CD14-positive monocyte (primary cell): Measurements from ENCODE around the gene STK32B. TPM values are rescaled to one million over a fixed set of nuclear protein-coding genes. Genes with fewer than 3 reads are reported as not detected.
"Not testable (repeated sequence)": the region's sequence is repeated elsewhere in the genome, so short reads cannot be mapped to it uniquely, and the experiment has no call there.

ENCODE experiments used
- DNase-seq, 3 donors: peaks; one replicate each; pipeline ENCODE4 v3.0.0-alpha.2; 2011 to 2022
- H2AFZ ChIP-seq: 2 replicates; pipeline ENCODE4 v1.6.0; 2012; ENCODE audit warnings: mild to moderate bottlenecking, low read depth, low read length, inconsistent platforms; ENCODE audit not compliant: insufficient read depth, poor library complexity, severe bottlenecking
- H3K27ac ChIP-seq, 2 donors: 1 replicate in 1 of 2; 2 replicates in 1 of 2; pipeline ENCODE4 v1.5.1; 2012 to 2013; ENCODE audit warnings: low read length in 2 of 2, control low read depth in 1 of 2, inconsistent platforms in 1 of 2, low read depth in 1 of 2, mild to moderate bottlenecking in 1 of 2
- H3K27me3 ChIP-seq, 2 donors: one replicate each; pipeline versions ENCODE4 v1.6.0 to v1.6.1; 2011 to 2013; ENCODE audit warnings: low read length in 2 of 2; ENCODE audit not compliant: control insufficient read depth in 2 of 2, insufficient read depth in 2 of 2
- H3K36me3 ChIP-seq, 2 donors: replicated peaks in 1 of 2; 1 replicate in 1 of 2; 2 replicates in 1 of 2; pipeline versions ENCODE4 v1.5.1 to v1.6.1; 2012 to 2013; ENCODE audit warnings: low read length in 2 of 2, control low read depth in 1 of 2, inconsistent platforms in 1 of 2, mild to moderate bottlenecking in 1 of 2; ENCODE audit not compliant: insufficient read depth in 2 of 2, control insufficient read depth in 1 of 2
- H3K4me1 ChIP-seq, 2 donors: 1 replicate in 1 of 2; 2 replicates in 1 of 2; pipeline versions ENCODE4 v1.5.1 to v1.6.1; 2012 to 2013; ENCODE audit warnings: low read length in 2 of 2, control low read depth in 1 of 2, inconsistent platforms in 1 of 2, mild to moderate bottlenecking in 1 of 2, moderate library complexity in 1 of 2; ENCODE audit not compliant: insufficient read depth in 2 of 2, control insufficient read depth in 1 of 2
- H3K4me2 ChIP-seq: replicated peaks from 2 replicates; pipeline ENCODE3; 2012; ENCODE audit warnings: low read length, moderate library complexity, mild to moderate bottlenecking; ENCODE audit not compliant: poor library complexity, severe bottlenecking; ENCODE audit errors: extremely low read depth
- H3K4me3 ChIP-seq, 3 experiments: fragments of 200-600 bp in 1 of 3; sonication (generic) in 1 of 3; replicated peaks in 1 of 3; 1 replicate in 2 of 3; 2 replicates in 1 of 3; pipeline ENCODE4 v1.5.1; 2011 to 2013; ENCODE audit warnings: low read length in 3 of 3, mild to moderate bottlenecking in 3 of 3, control low read depth in 2 of 3, low read depth in 2 of 3, inconsistent platforms in 1 of 3, moderate library complexity in 1 of 3
- H3K79me2 ChIP-seq: 2 replicates; pipeline ENCODE4 v1.6.0; 2012; ENCODE audit warnings: mild to moderate bottlenecking, control low read depth, inconsistent platforms, low read length, moderate library complexity; ENCODE audit not compliant: insufficient read depth
- H3K9ac ChIP-seq: 2 replicates; pipeline ENCODE4 v1.6.0; 2017; ENCODE audit warnings: low read length, mild to moderate bottlenecking; ENCODE audit not compliant: insufficient read depth, poor library complexity, severe bottlenecking
- H3K9me3 ChIP-seq, 2 donors: replicated peaks in 1 of 2; 1 replicate in 1 of 2; 2 replicates in 1 of 2; pipeline versions ENCODE4 v1.5.1 to v1.6.1; 2012 to 2013; ENCODE audit warnings: low read length in 2 of 2, control low read depth in 1 of 2; ENCODE audit not compliant: control insufficient read depth in 1 of 2, insufficient read depth in 1 of 2
- H4K20me1 ChIP-seq: 2 replicates; pipeline ENCODE4 v1.6.0; 2012; ENCODE audit warnings: mild to moderate bottlenecking, low read length, control low read depth, moderate library complexity; ENCODE audit not compliant: insufficient read depth
- H3K27ac Mint-ChIP-seq, 7 donors: one replicate each; pipeline ENCODE4 v1.8.0; 2020; ENCODE audit warnings: mild to moderate bottlenecking in 7 of 7, mixed read lengths in 7 of 7, moderate library complexity in 6 of 7, inconsistent platforms in 2 of 7
- H3K27me3 Mint-ChIP-seq, 3 donors: one replicate each; pipeline ENCODE4 v1.8.0; 2021 to 2022; ENCODE audit warnings: low read depth in 3 of 3, mild to moderate bottlenecking in 3 of 3, mixed read lengths in 3 of 3, moderate library complexity in 3 of 3, inconsistent platforms in 1 of 3
- H3K36me3 Mint-ChIP-seq, 2 donors: one replicate each; pipeline ENCODE4 v1.8.0; 2020; ENCODE audit warnings: mixed read lengths in 2 of 2, inconsistent platforms in 1 of 2, mild to moderate bottlenecking in 1 of 2
- H3K4me1 Mint-ChIP-seq: one replicate; pipeline ENCODE4 v1.8.0; 2020; ENCODE audit warnings: mild to moderate bottlenecking, mixed read lengths
- H3K4me3 Mint-ChIP-seq, 2 donors: one replicate each; pipeline ENCODE4 v1.8.0; 2020; ENCODE audit warnings: mild to moderate bottlenecking in 2 of 2, mixed read lengths in 2 of 2, moderate library complexity in 1 of 2
- H3K9me3 Mint-ChIP-seq, 7 donors: one replicate each; pipeline ENCODE4 v1.8.0; 2020 to 2022; ENCODE audit warnings: mixed read lengths in 7 of 7, mild to moderate bottlenecking in 6 of 7, moderate library complexity in 6 of 7, inconsistent platforms in 2 of 7
- WGBS: methylation state at CpG from one replicate; pipeline ENCODE4 v1.1.5; 2013; ENCODE audit warnings: missing lambda C conversion rate; ENCODE audit not compliant: insufficient coverage; 5-methylcytosine and 5-hydroxymethylcytosine counted together
- intact Hi-C, 2 donors: fragments of 100-400 bp; cut with micrococcal nuclease; formaldehyde crosslinking; loops; one replicate each; pipeline versions ENCODE4 v1.15.0 to v1.15.1; 2023
- polyA plus RNA-seq, 3 donors: library from polyadenylated mRNA; depleted of rRNA in 1 of 3; unstranded in 2 of 3; stranded (reverse) in 1 of 3; fragments of 300-500 nt in 2 of 3; fragments of >200 nt in 1 of 3; fragmentation: Illumina TruSeq in 2 of 3; gene quantifications; 1 replicate in 2 of 3; 2 replicates in 1 of 3; pipeline ENCODE4 v1.2.3, GENCODE V29; 2012 to 2021
- TF ChIP-seq, protein P1 (sequence below): fragments of 200-600 bp; IDR thresholded peaks from one replicate; pipeline ENCODE4 v1.8.0; 2022; ENCODE audit warnings: antibody characterized with exemption, mild to moderate bottlenecking

Gene STK32B
- polyA plus RNA-seq, 3 donors, result 0.61 to 1.7 (median 0.75) TPM

DNA sequence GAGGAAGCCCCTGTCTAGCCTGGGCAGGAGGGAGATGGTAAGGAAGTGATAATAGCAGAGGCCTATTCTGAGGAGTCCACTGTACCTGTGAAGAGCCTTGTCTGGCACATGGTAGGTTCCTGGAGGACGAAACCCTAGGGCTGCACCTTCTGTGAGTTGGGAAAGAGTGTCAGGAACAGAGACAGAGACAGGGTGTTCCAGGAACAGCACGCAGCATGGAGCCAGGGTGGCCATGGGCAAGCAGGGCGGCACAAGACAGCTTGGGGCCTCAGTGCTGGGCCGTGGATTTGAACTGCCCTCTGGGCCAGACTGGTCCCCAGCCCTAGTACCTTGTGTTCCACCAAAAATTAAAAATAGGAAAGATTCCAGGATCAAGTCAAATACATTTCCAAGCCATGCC, 384.5 kb downstream of the STK32B start:
- Histone ChIP-seq H3K36me3 (no peaks in the 10 kb centered on the region), H3K79me2 (no peaks in the 10 kb centered on the region), H4K20me1 (no peaks in the 10 kb centered on the region), H2AFZ (no peak overlapping the region), H3K4me2 (no peak overlapping the region), H3K9me3 (peaks cover 0 to 16% of the 10 kb centered on the region in 2 donors), H3K4me3 (no peak overlapping the region), H3K9ac (no peak overlapping the region), H3K4me1 (no peaks in the 10 kb centered on the region), H3K27ac (no peak overlapping the region), H3K27me3 (no peaks in the 10 kb centered on the region)
- TF ChIP-seq, protein P1, sequence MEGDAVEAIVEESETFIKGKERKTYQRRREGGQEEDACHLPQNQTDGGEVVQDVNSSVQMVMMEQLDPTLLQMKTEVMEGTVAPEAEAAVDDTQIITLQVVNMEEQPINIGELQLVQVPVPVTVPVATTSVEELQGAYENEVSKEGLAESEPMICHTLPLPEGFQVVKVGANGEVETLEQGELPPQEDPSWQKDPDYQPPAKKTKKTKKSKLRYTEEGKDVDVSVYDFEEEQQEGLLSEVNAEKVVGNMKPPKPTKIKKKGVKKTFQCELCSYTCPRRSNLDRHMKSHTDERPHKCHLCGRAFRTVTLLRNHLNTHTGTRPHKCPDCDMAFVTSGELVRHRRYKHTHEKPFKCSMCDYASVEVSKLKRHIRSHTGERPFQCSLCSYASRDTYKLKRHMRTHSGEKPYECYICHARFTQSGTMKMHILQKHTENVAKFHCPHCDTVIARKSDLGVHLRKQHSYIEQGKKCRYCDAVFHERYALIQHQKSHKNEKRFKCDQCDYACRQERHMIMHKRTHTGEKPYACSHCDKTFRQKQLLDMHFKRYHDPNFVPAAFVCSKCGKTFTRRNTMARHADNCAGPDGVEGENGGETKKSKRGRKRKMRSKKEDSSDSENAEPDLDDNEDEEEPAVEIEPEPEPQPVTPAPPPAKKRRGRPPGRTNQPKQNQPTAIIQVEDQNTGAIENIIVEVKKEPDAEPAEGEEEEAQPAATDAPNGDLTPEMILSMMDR, result no peak
- DNase-seq, result no peak
- Mint-ChIP-seq H3K4me3 (no peak overlapping the region), H3K4me1 (no peaks in the 10 kb centered on the region), H3K27ac (no peak overlapping the region), H3K36me3 (no peaks in the 10 kb centered on the region), H3K27me3 (peaks cover 0 to 3% (median 0%) of the 10 kb centered on the region in 3 donors), H3K9me3 (peaks cover 8 to 20% (median 13%) of the 10 kb centered on the region in 7 donors)
- WGBS, result 94% methylated on average over 3 of the region's 4 CpGs
- intact Hi-C loops, result no loop called here

DNA sequence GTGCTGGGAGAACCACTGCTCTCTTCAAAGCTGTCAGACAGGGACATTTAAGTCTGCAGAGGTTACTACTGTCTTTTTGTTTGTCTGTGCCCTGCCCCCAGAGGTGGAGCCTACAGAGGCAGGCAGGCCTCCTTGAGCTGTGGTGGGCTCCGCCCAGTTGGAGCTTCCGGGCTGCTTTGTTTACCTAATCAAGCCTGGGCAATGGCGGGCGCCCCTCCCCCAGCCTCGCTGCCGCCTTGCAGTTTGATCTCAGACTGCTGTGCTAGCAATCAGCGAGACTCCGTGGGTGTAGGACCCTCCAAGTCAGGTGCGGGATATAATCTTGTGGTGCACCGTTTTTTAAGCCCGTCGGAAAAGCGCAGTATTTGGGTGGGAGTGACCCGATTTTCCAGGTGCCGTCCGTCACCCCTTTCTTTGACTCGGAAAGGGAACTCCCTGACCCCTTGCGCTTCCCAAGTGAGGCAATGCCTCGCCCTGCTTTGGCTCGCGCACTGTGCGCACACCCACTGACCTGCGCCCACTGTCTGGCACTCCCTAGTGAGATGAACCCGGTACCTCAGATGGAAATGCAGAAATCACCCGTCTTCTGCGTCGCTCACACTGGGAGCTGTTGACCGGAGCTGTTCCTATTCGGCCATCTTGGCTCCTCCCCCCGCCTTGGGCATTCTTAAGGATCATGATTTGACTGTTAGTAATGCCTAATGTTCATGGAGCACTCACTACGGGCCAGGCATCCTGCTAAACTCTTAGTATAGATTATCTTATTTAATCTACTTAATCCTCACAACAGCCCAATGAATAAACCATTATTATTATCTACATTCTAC, 392.9 kb downstream of the STK32B start:
- H3K4me1 Mint-ChIP-seq, H3K27ac ChIP-seq, H3K27ac Mint-ChIP-seq, DNase-seq, H3K4me2 ChIP-seq, H3K9me3 ChIP-seq, H3K27me3 ChIP-seq, H3K4me3 ChIP-seq, H3K9ac ChIP-seq, intact Hi-C loops, H3K4me1 ChIP-seq, H3K27me3 Mint-ChIP-seq, H4K20me1 ChIP-seq, H3K4me3 Mint-ChIP-seq, H3K36me3 ChIP-seq, H2AFZ ChIP-seq, H3K9me3 Mint-ChIP-seq, H3K36me3 Mint-ChIP-seq, H3K79me2 ChIP-seq: not testable (repeated sequence)
- WGBS, result 97% methylated on average over 12 of the region's 31 CpGs
